Eye (tissue), 1 donor: ENCODE data around the gene PLCE1.
A peak's percentile ranks its signal among the peaks of the same experiment; 100 is the strongest.

ENCODE experiments used
- DNase-seq: peaks from one replicate; pipeline ENCODE4 v3.0.0-alpha.2; 2015

The PLCE1 gene

GRCh38 chr10:93995182-93995581, 1.5 kb downstream of the PLCE1 start:
- DNase-seq = no peak

GRCh38 chr10:93995598-93996271, 2.0 kb downstream of the PLCE1 start:
- DNase-seq = no peak

- no peak for DNase-seq
These were observed 2.8 kb downstream of the PLCE1 start for GRCh38 chr10:93996551-93996950.

- DNase-seq = no peak
These were observed 3.8 kb downstream of the PLCE1 start for GRCh38 chr10:93997546-93997945.

- peak; percentile 35 for DNase-seq
These were observed 5.7 kb downstream of the PLCE1 start for GRCh38 chr10:93999401-93999851.

- no peak for DNase-seq
These were observed 7.1 kb downstream of the PLCE1 start for GRCh38 chr10:94000638-94001415.

- peak; percentile 19 for DNase-seq
These were observed 7.7 kb downstream of the PLCE1 start for GRCh38 chr10:94001416-94001810.

GRCh38 chr10:94002156-94002555, 8.4 kb downstream of the PLCE1 start:
- DNase-seq = peak; percentile 21

- no peak for DNase-seq
These were observed 9.8 kb downstream of the PLCE1 start for GRCh38 chr10:94003488-94003887.

- DNase-seq = no peak
These were observed 11.3 kb downstream of the PLCE1 start for GRCh38 chr10:94005050-94005449.

GRCh38 chr10:94006591-94007550, 13.1 kb downstream of the PLCE1 start:
- peak; percentile 24 for DNase-seq

GRCh38 chr10:94008526-94008925, 14.8 kb downstream of the PLCE1 start:
- DNase-seq = no peak

- DNase-seq = no peak
These were observed 16.4 kb downstream of the PLCE1 start for GRCh38 chr10:94010116-94010515.

GRCh38 chr10:94010886-94011285, 17.2 kb downstream of the PLCE1 start:
- DNase-seq = no peak

GRCh38 chr10:94011296-94011695, 17.6 kb downstream of the PLCE1 start:
- DNase-seq = no peak

- DNase-seq = no peak
These were observed 19.1 kb downstream of the PLCE1 start for GRCh38 chr10:94012834-94013233.

- no peak for DNase-seq
These were observed 19.6 kb downstream of the PLCE1 start for GRCh38 chr10:94013331-94013760.

- no peak for DNase-seq
These were observed 20.6 kb downstream of the PLCE1 start for GRCh38 chr10:94014304-94014703.

- DNase-seq = no peak
These were observed 23.3 kb downstream of the PLCE1 start for GRCh38 chr10:94016727-94017714.

- no peak for DNase-seq
These were observed 24.4 kb downstream of the PLCE1 start for GRCh38 chr10:94018107-94018506.

- no peak for DNase-seq
These were observed 30.2 kb downstream of the PLCE1 start for GRCh38 chr10:94023906-94024305.

GRCh38 chr10:94024407-94024806, 30.7 kb downstream of the PLCE1 start:
- DNase-seq = no peak
